Astrocyte (in vitro differentiated cells and primary cell): ENCODE results near the gene EXOC6.

Source experiments
- EZH2 ChIP-seq: IDR thresholded peaks from 2 replicates; pipeline ENCODE4 v1.6.1; 2012; ENCODE audit warnings: mild to moderate bottlenecking, low read length, inconsistent platforms; ENCODE audit not compliant: insufficient read depth
- TF ChIP-seq, protein P1 (sequence below): IDR thresholded peaks from 2 replicates; pipeline ENCODE4 v1.5.1; 2011; ENCODE audit warnings: low read depth, mild to moderate bottlenecking, inconsistent platforms, low read length, moderate library complexity; ENCODE audit not compliant: insufficient read depth

DNA sequence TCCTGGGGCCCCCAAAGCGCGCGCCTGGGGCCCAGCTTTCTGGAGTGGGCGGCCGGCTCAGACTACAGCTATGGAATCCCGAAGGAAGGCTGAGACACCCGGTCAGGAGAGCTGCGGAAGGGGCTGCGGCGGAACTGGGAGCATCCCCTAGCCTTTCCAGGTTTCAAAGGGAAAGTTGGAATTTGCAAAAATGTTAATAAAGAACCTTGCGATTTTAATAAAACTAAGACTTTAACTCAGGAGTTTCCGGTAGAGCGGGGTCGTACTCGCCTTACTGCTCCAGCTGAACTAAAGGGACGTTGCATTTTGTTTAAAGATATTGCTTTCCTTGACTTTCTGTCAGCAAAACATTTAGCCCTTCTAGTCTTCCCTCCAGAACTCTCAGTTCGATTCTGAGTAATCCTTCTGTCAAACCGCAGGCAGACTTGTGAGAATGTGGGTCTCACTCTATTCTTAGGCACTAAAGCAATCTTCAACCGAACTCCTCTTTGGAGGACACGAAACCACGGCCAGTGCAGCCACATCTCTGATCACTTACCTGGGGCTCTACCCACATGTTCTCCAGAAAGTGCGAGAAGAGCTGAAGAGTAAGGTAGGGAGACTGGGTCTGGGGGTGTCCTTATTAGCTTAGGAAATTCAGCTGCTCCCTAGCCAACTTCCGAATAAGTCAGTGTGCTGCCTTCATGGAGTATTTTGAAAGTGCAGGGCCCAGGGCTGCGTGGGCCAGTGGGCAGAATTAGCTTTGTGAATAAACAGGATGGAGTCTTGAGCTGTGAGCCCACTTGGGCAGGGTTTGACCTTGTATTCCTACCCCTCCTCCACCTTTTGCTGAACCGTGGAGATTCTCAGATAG is 227.3 kb downstream of the EXOC6 start:
- TF ChIP-seq, protein P1, sequence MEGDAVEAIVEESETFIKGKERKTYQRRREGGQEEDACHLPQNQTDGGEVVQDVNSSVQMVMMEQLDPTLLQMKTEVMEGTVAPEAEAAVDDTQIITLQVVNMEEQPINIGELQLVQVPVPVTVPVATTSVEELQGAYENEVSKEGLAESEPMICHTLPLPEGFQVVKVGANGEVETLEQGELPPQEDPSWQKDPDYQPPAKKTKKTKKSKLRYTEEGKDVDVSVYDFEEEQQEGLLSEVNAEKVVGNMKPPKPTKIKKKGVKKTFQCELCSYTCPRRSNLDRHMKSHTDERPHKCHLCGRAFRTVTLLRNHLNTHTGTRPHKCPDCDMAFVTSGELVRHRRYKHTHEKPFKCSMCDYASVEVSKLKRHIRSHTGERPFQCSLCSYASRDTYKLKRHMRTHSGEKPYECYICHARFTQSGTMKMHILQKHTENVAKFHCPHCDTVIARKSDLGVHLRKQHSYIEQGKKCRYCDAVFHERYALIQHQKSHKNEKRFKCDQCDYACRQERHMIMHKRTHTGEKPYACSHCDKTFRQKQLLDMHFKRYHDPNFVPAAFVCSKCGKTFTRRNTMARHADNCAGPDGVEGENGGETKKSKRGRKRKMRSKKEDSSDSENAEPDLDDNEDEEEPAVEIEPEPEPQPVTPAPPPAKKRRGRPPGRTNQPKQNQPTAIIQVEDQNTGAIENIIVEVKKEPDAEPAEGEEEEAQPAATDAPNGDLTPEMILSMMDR, result no peak
- no peak for TF ChIP-seq EZH2
